UCSD-AML1 (cell line): ENCODE data around the gene LZIC.
"Not testable (repeated sequence)": the region's sequence is repeated elsewhere in the genome, so short reads cannot be mapped to it uniquely, and the experiment has no call there.

Source experiments
- DNase-seq: peaks from one replicate; lab custom pipeline; 2025; ENCODE audit not compliant: unreplicated experiment; lab: John Stamatoyannopoulos, UW

LZIC gene

DNA sequence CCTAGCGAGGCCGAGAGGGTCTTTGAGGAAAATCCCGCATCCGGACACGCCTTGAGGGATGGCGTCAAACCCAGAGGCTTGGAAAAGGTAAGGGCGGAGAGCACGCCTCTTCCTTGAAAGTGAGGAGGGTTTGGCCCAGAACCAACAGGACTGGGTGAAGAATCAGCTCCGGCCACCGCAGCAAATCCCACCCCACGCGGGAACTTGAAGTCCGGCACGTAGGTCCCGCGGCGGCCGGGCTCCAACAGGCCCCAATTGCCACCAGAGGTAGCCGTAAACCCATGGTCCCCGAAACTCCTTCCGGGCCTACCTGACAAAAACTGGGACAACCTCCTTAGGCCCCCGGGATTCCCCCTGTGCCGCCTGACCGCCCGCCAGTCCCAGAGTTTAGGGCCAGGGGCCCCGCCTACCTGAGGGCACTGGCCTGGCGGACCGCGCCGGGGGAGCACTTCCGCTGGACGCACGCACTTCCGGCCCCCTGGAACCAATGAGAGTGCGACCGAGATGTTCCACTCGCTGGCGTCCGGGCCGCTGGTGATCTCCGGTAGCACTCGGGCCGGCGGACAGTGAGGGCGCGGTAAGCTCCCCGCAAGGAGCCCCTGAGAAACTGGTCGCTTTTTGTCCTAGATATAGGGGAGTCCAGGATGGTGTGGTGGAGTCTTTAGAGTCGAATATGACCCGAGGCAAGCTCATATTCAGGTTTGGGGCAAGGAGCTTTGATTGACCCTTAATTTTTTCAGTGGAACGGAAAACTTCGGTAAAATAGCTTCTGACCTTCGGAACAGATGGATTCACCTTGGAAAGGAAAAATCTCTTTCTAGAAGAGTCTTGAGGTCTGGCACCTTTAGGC is at the start of gene LZIC, which contains the start of gene NMNAT1:
TSS of gene LZIC (minus strand) at position 453 of the 850 bp plus-strand sequence. CDS start 6,772 bp downstream, outside the sequence.
TSS of gene NMNAT1 (plus strand) at position 537 of the 850 bp plus-strand sequence. CDS start 28,599 bp downstream, outside the sequence.
- peak; percentile 94 for DNase-seq

DNA sequence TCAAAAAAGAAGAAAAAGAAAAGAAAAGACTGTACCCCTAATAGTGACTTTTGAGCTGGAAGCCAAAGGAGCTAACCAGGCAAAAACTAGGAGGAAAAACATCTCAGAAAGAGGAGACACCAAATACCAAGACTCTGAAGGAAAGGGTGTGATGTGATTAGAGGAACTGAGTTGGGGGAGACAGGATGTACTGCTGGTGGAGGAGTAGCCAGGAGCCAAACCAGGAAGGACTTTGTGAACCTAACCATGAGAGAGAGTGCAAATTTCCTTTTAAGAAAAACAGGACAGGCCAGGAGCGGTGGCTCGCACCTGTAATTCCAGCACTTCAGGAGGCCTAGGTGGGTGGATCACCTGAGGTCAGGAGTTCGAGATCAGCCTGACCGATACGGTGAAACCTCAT is 49.7 kb upstream of the LZIC start:
- DNase-seq, result no peak

DNA sequence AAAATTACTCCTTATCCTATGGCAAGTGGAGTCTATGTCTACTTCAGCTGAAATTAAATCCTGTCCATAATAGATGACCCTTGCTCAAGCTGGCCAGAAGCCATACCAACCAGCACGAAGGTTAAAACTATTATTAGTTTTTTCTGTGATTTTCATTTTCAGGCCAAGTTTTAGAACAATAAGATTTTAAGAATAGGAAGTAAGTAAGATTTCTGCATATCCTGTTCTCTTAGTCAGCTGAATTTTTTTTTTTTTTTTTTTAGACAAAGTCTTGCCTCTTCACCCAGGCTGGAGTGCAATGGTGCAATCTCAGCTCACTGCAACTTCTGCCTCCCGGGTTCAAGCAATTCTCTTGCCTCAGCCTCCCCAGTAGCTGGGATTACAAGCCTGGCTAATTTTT is 47.8 kb upstream of the LZIC start:
- no peak for DNase-seq

- DNase-seq, result no peak
Measured at GRCh38 chr1:9989773-9990172, 46.6 kb upstream of the LZIC start.

- DNase-seq, result no peak
Measured at GRCh38 chr1:9985001-9985400, 41.8 kb upstream of the LZIC start.

DNA sequence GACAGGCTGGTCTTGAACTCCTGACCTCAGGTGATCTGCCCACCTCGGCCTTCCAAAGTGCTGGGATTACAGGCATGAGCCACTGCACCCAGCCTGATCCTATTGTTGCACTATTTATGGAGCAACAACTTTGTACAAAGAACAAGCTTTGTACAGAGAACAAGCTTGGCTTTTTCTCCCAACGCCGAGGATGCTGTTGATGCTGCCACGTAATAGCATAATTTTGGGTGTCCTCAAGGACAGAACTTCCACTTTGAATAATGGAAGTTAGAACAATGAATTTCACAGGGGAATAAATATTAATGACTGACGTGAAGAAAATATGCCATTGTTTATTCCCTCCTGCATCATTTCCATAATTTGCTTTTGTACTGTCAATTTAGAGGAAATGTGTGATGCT is 41.1 kb upstream of the LZIC start:
- DNase-seq, result no peak

DNA sequence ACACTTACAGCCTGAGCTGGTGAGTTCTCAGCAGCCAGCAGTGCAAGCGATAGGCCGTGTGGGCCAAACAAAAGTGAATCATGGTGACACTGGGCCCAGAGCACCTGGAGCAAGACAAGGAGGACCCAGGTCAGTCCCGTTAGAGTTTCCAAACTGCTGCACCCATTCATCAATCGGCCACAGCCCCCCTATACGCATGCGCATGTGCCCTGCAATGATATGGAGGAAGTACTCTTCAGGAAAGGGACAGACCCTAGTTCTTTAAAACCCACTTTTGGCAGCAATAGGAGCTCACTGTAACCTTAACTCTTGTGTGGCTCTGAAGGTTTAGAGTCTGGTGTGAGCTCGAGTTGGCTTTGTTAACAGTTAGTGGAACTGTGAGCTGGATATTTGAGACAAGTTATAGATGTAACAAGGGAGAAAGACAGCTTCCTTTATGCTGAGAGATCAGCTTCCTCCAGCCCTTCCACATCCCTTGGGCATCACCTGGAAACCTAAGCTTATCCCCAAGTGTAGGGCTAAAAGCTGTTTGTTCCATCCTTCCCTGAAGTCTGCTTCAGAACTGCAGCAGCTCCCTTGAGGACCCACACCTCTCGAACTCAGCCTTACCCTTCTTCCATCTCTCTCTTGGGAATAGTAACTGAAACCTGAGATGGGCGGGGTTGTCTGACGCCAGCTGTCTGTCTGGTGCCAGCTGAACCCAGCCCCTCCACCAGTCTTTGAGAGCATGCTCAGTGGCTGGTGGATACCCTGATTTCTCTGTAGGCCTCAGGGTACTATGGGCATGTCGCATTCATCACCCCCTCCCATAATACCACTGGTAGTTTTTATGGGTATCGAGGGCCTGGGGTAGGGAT is 17.7 kb upstream of the LZIC start:
- DNase-seq, result no peak

DNA sequence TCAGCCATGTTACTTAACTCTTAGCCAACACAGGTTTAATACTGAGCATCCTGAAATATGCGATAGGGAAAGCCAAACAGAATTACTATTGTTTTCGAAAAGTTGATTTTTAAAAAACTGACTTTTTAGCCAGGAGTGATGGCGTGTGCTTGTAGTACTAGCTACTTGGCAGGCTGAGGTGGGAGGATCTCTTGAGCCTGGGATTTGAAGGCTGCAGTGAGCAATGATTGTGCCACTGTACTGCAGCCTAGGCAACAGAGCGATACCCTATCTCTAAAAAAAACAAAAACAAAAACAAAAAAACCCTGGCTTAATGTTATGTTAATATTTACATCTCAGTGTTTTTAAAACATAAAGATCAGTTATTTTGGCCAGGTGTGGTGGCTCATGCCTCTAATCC is 16.8 kb upstream of the LZIC start:
- no peak for DNase-seq

DNA sequence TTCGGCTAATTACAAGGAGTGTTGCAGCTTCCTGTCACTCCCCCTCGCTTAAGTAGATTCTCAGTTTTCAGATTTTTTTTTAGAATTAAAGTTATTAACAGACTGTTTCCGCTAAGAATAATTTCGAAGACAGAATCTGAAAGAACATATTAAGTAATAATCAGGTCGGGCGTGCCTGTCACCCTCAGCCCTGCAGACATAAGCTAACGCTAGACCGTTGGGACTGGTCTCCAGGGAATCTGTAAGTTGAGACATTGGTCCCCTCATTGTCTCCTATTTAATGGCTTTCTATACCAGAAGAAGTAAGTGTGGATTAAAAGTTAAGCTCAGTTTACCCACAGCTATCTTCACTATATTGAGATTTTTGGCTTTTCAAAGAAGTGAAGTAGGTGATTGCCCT is 14.5 kb upstream of the LZIC start:
- DNase-seq, result no peak

DNA sequence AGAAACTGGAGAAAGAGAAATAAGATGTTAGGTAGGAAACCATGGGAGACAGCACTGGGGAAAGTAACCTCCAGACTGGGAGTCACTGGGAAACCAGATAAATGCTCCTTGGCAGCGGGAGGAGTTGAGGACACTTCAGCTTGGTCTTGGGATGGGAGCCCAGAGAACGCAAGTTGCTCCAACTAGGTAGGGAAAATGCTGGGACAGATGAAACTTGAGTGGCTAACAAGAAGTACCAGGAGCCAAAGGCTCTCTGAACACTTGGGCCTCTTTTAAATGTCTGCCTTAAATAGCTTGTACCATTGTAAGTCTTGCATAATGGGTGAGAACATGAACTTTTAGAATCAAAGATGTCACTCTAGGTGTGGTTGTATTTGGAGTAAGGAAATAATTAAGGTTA is 3.1 kb upstream of the LZIC start:
- no peak for DNase-seq

DNA sequence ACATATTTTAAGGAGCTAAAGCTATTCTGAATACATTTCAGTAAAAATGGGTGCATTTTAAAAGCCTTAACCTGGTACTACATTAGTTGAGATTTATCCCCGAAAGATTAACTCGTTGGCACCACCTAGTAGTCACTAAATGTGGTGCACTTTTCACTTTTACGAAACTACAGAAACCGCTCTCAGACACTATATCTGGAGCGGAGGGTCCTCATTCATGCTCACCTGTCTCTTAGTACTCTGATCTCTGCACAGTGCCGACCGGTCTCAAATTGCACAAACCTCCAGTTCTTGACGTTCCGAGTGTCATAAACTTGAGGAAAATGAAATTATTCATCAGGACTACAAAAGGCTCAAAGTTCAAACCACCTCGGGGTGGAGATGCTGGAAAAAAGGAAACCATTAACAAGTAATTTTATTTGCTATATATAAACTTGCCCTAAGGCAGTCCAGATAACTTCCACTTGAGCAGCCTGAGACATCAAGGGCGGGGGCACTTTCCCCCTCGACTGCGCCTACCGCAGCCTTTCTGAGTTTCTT is 722 bp downstream of the LZIC start:
- peak; percentile 47 for DNase-seq

DNA sequence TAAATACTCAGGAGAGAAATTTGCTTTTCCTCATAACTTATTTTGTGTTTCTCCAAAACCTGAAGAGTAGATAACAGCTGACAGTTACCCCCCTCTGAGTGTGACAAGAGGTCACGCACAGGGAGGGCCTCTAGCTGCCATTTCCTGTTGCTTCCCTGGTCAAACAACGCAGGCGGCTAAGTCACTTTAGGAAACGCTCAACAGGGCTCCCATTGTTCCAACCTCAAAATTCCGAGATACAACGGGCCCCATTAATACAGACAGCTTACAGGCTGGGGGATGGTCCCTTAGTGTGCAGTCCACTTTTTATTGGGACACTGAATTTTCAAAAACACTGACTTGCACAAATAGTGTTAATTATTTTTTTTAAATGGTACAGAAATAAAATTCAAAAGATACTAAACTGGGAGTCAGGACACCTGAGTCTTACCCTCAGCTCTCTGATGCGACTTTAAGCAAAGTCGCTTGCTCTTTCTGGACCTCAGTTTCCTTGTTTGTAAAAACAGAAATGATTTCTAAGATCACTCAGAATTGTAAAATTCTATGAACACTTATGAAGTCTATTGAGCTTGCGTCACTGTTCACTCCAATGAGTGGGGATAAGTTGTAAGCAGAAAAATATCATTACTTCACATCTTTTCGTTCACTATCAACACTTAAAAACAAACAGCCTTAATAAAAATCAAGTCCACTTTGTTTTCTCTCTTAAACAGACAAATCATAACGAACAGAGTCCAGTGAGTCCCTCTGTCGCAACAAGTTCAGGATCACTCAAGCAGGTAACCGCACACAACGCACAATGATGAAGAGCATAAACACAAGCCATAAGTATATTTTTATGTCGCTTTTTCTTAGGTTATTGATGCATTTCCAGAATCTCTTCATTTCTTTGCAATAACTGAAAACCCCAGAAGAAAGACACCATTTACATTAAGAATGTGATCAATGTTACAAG is 13.5 kb downstream of the LZIC start:
- DNase-seq, result peak; percentile 17

- DNase-seq, result no peak
Measured at GRCh38 chr1:9927259-9927658, 15.9 kb downstream of the LZIC start.

GRCh38 chr1:9922342-9922741 is 20.8 kb downstream of the LZIC start:
- DNase-seq, result no peak

- no peak for DNase-seq
Measured at GRCh38 chr1:9920606-9921005, 22.6 kb downstream of the LZIC start.

- DNase-seq, result no peak
Measured at GRCh38 chr1:9917901-9918300, 25.3 kb downstream of the LZIC start.

GRCh38 chr1:9917495-9917894 is 25.7 kb downstream of the LZIC start:
- DNase-seq, result not testable (repeated sequence)

DNA sequence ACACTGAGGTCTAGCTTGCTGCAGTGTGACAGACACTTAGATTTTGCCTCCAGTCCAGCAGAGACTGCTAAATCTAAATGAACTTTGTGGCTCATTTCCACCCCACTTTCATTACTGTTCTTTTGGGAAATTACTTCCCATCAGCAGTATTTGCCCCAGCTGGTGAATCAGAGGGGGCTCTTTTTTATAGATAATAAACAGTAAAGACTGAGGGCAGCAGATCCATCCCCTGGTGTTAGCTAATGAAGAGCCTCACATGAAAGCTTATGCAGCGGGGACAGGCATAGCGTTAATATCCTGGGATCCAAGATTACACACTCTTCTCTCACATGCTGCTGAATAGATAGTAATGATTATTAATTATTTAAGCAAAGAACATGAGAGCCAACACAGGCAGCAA is 26.7 kb downstream of the LZIC start:
- no peak for DNase-seq

DNA sequence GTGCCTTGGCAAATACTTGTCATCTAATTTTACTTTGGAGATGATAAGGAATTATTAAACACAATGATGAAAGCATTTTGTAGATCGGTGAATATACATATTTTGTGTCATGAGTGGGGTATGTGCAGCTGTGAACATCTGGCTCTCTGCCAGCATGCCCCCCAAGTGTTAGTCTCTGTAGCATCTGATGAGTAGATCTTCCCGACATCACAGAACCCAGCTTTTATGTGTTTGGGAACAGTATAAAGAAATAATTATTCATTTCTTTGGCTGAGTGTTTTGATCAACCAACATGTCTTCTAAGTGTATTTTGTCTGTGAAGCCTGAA is 28.6 kb downstream of the LZIC start:
- no peak for DNase-seq

DNA sequence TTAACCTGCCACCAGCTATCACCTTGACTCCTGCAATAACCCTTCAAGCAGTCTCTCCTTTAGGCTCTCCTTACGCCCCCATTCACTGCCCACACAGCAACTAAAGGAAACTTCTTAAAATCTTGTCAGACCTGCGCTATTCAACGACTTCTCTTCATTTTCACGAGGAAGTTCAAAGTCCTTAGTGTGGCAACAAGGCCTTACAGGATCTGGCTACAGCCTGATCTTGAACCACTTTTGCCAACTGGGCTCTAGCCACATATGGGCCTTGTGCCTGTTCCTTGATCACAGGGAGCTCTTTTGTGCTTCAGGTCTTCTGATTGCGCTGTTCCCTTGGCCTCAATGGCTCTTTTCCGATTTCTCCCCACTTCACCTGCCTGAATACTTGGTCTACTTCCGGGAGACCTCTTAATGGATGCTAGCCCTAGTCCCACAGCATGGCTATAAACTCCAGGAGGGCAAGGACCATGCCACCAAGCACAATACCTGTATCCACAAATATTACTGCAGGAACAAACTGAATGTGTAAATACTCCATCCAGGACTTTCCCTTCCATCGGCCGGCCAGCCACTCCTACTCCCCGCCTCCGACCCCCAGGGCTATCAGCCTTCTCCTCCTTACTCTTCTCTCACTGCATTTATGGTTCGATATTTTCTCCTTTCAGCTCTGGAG is 30.8 kb downstream of the LZIC start:
- no peak for DNase-seq
